Activated T-helper 2 cell treated with anti-CD3 and anti-CD28 coated beads, Interferon-gamma antibody, Interleukin-2, Interleukin-4, amounts not matched to agents 10 μg/mL and 5 μg/mL and 100 μg/mL, durations not matched to agents 14 hours and 24 hours and 36 hours (primary cell): ENCODE measurements around the gene CHAD. TPM values are rescaled to one million over a fixed set of nuclear protein-coding genes. Genes with fewer than 3 reads are reported as not detected.
A peak's percentile ranks its signal among the peaks of the same experiment; 100 is the strongest.
"Not testable (repeated sequence)": the region's sequence is repeated elsewhere in the genome, so short reads cannot be mapped to it uniquely, and the experiment has no call there.

Experiments used
- DNase-seq: peaks from one replicate; pipeline ENCODE4 v3.0.0; 2021; ENCODE audit warnings: low spot score
- H3K27ac Mint-ChIP-seq: one replicate; pipeline ENCODE4 v1.8.0; 2021; ENCODE audit warnings: mixed read lengths
- H3K27me3 Mint-ChIP-seq: one replicate; pipeline ENCODE4 v1.8.0; 2021; ENCODE audit warnings: low read depth, mixed read lengths
- H3K36me3 Mint-ChIP-seq: one replicate; pipeline ENCODE4 v1.8.0; 2021; ENCODE audit warnings: low read depth, mixed read lengths
- H3K4me1 Mint-ChIP-seq: one replicate; pipeline ENCODE4 v1.8.0; 2021; ENCODE audit warnings: low read depth, mixed read lengths
- H3K4me3 Mint-ChIP-seq: one replicate; pipeline ENCODE4 v1.8.0; 2021; ENCODE audit warnings: low read depth, mild to moderate bottlenecking, moderate library complexity, mixed read lengths
- H3K9me3 Mint-ChIP-seq: one replicate; pipeline ENCODE4 v1.8.0; 2021; ENCODE audit warnings: mixed read lengths
- intact Hi-C: fragments of 100-400 bp; cut with micrococcal nuclease; formaldehyde crosslinking; loops from one replicate; pipeline ENCODE4 v1.15.1; 2023
- total RNA-seq: library from RNA; stranded (reverse); gene quantifications from 2 replicates; pipeline ENCODE4 v1.2.3, GENCODE V29; 2022

Gene CHAD
- total RNA-seq, 1 donor from 2014 or later = not detected

DNA sequence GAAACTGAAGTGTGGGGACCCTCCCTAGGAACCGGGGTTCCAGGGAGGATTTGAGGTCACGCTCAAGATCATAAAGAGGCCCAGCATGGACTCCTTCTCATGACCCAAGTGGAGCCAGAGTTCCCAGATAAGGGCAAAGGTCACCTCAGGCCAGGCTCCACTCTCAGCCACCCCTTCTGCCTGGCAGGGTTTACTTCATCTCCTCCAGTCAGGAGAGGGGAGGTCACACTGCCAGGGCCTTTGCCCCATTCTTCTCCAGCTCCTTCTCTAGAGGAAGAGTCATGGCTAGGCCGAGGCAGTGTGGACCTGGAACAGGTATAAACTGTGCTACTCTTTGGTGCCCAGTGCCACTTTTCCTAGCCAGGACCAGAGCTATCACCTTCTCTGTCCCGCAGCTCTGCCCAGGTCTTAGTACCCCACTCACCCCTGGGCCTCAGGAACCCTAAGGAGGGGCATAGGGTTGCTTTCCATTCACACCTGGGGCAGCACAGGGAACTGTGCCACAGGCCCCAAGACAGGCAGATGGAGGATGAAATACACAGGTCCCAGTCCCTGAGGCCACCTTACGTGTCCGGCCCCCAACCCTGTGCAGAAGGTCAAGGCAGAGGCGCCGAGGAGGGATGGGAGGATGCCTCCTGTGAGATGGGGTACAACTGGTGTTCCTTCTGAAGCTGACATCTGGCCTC, 43.5 kb downstream of the CHAD start:
- Mint-ChIP-seq H3K4me1 (peaks cover 34% of the 10 kb centered on the region), H3K36me3 (no peaks in the 10 kb centered on the region), H3K27me3 (no peaks in the 10 kb centered on the region), H3K27ac (no peak overlapping the region), H3K9me3 (no peaks in the 10 kb centered on the region), H3K4me3 (peak overlapping the region; percentile 83)
- no peak for DNase-seq
- intact Hi-C loops = no loop called here

DNA sequence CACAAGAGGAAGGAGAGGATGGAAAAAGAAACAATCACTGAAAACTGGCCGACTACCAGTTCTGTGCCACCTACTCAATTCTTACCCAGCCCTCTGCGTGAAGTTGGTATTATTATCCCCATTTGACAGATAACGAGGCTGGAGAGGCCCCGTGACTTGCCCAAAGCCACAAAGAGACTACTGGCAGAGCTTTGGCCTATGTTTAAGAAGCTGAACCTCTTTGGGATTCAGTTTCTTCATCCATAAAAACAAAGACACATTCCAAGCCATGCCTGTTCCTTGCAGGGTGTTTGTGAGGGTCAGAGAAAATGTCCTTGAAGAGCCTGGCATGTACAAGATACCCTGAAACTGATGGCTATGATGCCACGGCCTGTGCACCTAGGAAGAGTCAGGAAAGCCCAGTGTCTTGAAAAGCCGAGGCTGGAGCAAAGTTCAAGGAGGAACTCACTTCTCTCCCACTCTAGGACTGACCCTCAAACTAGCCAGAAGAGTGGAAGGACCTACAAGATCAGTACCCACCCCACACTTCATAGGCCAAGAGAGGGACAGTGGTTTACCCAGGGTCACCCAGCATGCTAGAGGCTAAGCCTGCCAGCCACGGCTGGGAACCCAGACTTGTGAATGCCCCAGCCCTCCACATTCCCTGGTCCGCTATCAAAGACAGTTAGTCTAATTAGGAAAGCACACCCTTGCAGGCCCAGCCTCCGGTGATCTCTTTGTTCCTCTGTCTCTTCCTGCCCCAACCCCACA, 44.3 kb downstream of the CHAD start:
- no peaks in the 10 kb centered on the region for H3K27me3 Mint-ChIP-seq
- intact Hi-C loops = no loop called here
- no peak for DNase-seq

DNA sequence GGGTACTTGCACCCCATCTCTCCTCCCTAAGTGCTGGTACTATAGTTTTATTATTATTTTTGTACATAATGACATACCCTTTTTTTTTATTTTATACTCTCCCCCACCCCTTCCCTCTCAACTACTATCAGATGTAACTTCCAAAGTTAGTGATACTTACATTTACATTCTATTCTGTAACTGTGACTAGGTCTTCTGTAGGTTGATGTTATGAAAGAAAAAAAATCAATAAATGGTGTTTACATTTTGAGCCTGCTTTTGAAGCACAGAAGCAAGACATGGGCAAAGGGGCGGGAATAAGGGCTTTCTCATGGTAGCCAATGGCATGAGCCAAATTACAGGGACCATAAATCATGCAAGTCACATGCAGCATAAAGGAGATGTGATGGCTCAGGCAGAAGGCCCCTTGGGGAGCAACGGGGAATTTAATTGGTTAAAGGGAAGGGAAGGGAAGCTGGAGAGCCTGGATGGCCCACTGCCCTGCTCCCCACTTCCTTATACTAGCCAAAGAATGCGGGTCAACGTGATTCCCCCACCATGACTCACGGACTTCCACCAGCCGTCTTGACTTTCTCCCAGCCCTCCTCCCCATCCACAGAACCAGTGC, 45.0 kb downstream of the CHAD start:
- intact Hi-C loops = no loop called here
- Mint-ChIP-seq H3K4me1 (peaks cover 34% of the 10 kb centered on the region), H3K27ac (no peak overlapping the region), H3K9me3 (no peaks in the 10 kb centered on the region), H3K4me3 (no peak overlapping the region), H3K27me3 (peaks cover 3% of the 10 kb centered on the region), H3K36me3 (no peaks in the 10 kb centered on the region)
- DNase-seq = no peak

More for the DNA sequence above, 44.3 kb downstream of the CHAD start:
- Mint-ChIP-seq H3K27ac (no peak overlapping the region), H3K36me3 (no peaks in the 10 kb centered on the region), H3K4me3 (no peak overlapping the region), H3K9me3 (no peaks in the 10 kb centered on the region), H3K4me1 (peaks cover 34% of the 10 kb centered on the region)

DNA sequence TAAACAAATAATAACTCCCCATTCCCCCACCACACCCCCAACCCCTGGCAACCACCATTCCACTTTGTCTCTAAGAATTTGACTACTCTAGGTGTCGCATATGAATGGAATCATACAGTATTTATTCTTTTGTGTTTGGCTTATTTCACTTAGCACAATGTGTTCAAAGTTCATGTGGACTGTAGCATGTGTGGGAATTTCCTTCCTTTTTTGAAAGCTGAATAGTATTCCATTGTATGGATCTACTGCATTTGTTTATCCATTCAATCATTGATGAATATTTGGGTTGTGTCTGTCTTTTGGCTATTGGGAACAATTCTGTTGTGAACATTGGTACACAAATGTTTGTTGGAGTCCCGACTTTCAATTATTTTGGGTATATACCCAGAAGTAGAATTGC, 45.9 kb downstream of the CHAD start:
- no peak for DNase-seq
- peaks cover 32% of the 10 kb centered on the region for H3K4me1 Mint-ChIP-seq
- H3K36me3 Mint-ChIP-seq = no peaks in the 10 kb centered on the region
- H3K27me3 Mint-ChIP-seq = peaks cover 5% of the 10 kb centered on the region
- intact Hi-C loops = no loop called here
- H3K4me3 Mint-ChIP-seq = no peak overlapping the region
- no peaks in the 10 kb centered on the region for H3K9me3 Mint-ChIP-seq
- peak overlapping the region; percentile 29 for H3K27ac Mint-ChIP-seq

DNA sequence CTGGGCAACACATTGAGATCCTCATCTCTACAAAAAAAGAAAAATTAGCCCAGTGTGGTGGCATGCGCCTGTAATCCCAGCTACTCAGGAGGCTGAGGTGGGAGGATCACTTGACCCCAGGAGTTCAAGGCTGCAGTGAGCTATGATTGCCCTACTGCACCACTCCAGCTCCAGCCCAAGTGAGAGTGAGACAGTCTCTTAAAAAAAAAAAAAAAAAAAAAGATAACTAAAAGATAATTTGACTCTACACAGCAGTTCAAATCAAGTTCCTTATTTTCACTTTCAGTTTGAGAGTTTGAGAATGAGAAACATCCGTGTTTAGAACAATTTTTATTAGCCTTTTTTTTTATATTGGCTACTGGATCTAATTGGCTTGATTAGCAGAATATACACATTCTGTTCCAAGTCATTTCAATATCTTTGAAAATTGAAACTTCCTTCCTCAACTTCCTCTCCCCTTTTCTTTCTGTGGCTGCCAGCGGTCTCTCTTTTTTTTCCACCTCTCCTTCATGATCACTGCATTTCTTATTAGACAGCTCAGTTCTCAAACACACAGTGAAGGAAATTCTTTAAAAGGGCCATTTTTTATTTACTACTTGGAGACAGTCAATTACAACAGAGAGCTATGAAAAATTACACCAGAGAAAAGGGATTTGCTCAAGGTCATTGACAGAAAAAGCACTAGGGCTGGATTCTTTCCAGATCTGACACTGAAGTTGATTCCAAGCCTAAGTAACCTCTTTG, 47.2 kb downstream of the CHAD start:
- DNase-seq = no peak
- H3K9me3 Mint-ChIP-seq = no peaks in the 10 kb centered on the region
- H3K27ac Mint-ChIP-seq = peak overlapping the region; percentile 84
- H3K36me3 Mint-ChIP-seq = no peaks in the 10 kb centered on the region
- H3K4me3 Mint-ChIP-seq = peak overlapping the region; percentile 75
- intact Hi-C loops = no loop called here
- H3K4me1 Mint-ChIP-seq = peaks cover 21% of the 10 kb centered on the region
- H3K27me3 Mint-ChIP-seq = peaks cover 8% of the 10 kb centered on the region

DNA sequence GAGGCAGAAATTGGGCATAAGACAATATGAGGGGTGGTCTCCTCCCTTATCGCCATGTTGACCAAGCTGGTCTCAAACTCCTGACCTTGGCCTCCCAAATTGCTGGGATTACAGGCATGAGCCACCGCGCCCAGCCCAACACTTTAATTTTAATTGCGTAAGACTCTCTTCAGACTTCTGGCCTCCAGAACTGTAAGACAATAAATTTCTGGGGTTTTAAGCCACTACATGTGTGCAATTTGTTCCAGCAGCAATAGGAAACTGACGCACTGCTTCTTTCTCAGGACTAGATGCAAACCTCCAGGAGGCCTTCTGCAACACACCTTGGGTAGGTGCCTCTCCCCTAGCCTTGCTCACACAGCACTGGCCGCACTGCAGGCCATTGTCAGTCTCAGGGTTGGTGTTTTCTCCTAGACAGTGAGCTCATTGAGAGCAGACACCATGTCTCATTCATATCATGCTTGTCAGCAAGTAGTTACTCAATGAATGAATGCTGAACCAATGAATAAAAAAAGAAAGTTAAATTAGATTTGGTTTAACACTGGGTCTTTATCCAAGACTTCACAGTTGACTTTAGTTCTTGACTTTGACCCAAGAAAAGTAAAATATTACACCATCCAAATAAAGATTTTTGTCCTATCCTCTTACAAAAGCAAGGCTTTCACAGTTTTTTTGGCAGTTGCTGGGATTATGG, 48.1 kb downstream of the CHAD start:
- intact Hi-C loops = no loop called here
- H3K4me3 Mint-ChIP-seq = no peak overlapping the region
- peaks cover 13% of the 10 kb centered on the region for H3K27me3 Mint-ChIP-seq
- H3K36me3 Mint-ChIP-seq = no peaks in the 10 kb centered on the region
- no peak overlapping the region for H3K27ac Mint-ChIP-seq
- DNase-seq = no peak
- H3K9me3 Mint-ChIP-seq = no peaks in the 10 kb centered on the region
- H3K4me1 Mint-ChIP-seq = peaks cover 19% of the 10 kb centered on the region

DNA sequence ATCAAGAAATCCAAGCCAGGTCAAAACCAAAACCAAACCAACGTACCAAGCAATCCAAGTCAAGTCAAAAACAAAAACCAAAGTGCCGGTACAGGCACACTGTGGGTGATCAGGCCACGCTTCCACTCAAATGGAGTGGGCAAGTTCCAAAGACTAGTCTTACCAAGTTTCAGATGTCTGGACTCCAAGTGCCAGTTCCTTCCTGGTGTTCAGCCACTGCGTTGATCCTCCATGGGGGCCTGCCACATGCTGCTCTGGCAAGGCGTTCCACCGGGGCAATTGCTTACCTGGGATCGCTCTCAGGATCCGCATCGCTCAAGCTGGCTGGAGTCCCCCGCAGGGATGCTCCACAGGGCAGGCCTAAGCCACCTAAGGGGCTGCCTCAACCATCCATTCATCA, 49.1 kb downstream of the CHAD start:
- Mint-ChIP-seq H3K4me1 (peaks cover 13% of the 10 kb centered on the region), H3K27me3 (peaks cover 16% of the 10 kb centered on the region)
- DNase-seq, H3K36me3 Mint-ChIP-seq, H3K4me3 Mint-ChIP-seq, intact Hi-C loops, H3K9me3 Mint-ChIP-seq, H3K27ac Mint-ChIP-seq: not testable (repeated sequence)

DNA sequence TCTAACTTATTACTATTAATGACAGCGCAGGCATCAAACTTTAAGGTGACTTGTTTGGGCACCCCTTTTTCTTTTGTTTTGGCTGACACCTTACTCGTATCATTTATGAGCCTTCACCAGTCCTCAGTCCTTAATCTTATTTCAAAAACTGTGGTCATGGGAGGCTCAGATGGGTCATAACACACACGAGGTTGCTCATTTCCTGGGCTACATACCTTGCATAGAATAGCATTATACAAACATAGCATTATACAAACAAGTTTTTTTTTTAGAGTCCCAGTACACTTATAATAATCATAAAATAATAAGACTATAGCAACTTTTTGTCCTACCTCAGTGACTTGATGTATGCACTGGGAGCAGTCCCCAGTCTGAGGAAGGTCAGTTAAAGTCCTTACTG, 53.9 kb downstream of the CHAD start:
- H3K9me3 Mint-ChIP-seq = no peaks in the 10 kb centered on the region
- peaks cover 31% of the 10 kb centered on the region for H3K27me3 Mint-ChIP-seq
- no peak overlapping the region for H3K27ac Mint-ChIP-seq
- no peak overlapping the region for H3K4me3 Mint-ChIP-seq
- no peaks in the 10 kb centered on the region for H3K4me1 Mint-ChIP-seq
- H3K36me3 Mint-ChIP-seq = no peaks in the 10 kb centered on the region
- no peak for DNase-seq
- intact Hi-C loops = no loop called here

Other genes starting within 250 kb of the CHAD start
- 1.5 and 1.6 TPM in 2 replicates for gene TMEM92, start 194.4 kb downstream of the CHAD start, total RNA-seq
- 134 and 143 TPM in 2 replicates for gene XYLT2, start 122.8 kb downstream of the CHAD start, total RNA-seq
- 95.2 and 95.6 TPM in 2 replicates for gene MRPL27, start 95.7 kb downstream of the CHAD start, total RNA-seq
- gene EME1, start 95.7 kb downstream of the CHAD start, total RNA-seq = 26.8 and 28.6 TPM in 2 replicates
- 118 and 119 TPM in 2 replicates for gene LRRC59, start 71.4 kb downstream of the CHAD start, total RNA-seq
- 23.5 and 28.2 TPM in 2 replicates for gene ACSF2, start 42.7 kb downstream of the CHAD start, total RNA-seq
- 56.8 and 59.0 TPM in 2 replicates for gene RSAD1, start 10.0 kb upstream of the CHAD start, total RNA-seq
- gene MYCBPAP, start 39.6 kb upstream of the CHAD start, total RNA-seq = 3.1 and 4.4 TPM in 2 replicates
- not detected in 2 replicates for gene EPN3, start 63.9 kb upstream of the CHAD start, total RNA-seq
- 30.5 and 31.0 TPM in 2 replicates for gene SPATA20, start 78.3 kb upstream of the CHAD start, total RNA-seq
- gene CACNA1G, start 91.8 kb upstream of the CHAD start, total RNA-seq = not detected in 2 replicates
- gene ABCC3, start 166.0 kb upstream of the CHAD start, total RNA-seq = not detected in 2 replicates
- 37.8 and 39.4 TPM in 2 replicates for gene ANKRD40, start 239.0 kb upstream of the CHAD start, total RNA-seq